Activated CD4-positive, alpha-beta T cell treated with anti-CD3 and anti-CD28 coated beads for 24 hours (primary cell): Measurements from ENCODE around the gene ARHGEF33.

Experiments
- DNase-seq, 2 donors: peaks; one replicate each; pipeline ENCODE4 v3.0.0-alpha.2; 2020; ENCODE audit warnings: low read depth in 2 of 2

ARHGEF33 gene

DNA sequence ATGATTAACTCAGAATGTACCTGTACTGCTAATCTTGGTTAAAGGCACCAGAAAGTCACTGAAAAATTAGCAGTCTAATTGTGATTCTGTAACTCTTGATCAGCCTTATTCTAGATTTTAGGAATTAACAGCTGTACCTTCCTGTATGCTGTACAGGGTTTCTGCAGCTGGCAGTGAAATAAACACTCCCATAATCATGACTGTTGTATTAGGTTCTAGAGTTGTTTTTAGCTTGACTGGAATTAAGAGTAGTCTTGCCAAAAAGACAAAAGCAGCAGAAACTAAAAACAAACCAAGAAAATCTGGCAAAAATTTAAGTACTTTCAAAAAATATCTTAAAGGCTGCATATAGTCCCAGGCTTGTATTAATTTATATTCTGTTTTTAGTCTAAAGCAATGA lies 127.7 kb downstream of the ARHGEF33 start:
- no peak for DNase-seq

GRCh38 chr2:39018638-39019037 lies 129.0 kb downstream of the ARHGEF33 start:
- no peak for DNase-seq

- DNase-seq, result no peak
Observed at GRCh38 chr2:39020383-39020782, 130.7 kb downstream of the ARHGEF33 start.

DNA sequence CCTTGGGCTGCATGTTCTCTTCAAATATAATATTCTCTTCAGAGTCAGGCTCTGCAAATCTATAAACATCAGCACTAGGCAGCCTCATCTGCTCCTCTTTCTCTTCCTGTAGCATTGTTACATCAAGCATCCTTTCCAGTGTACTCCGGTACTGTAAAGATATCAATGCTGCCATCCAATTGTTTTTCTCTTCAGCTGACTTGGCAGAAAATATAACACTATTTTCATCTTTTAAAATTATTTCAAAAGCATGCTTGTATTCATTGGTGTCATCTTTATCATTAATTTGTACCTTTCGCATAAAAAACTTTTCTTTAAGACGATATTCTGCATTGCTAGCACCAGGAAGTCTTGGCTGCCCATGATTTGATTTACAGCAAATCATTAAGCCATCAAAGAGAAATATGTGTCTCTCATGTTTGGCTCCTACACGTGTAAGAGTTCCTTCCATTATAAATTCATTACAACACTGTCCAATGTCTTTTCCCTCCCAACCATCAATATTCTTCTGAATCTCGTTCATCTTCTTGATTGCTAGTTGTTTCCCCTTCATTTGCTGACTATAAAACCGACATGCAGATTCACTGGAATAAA lies 133.1 kb downstream of the ARHGEF33 start:
- DNase-seq, result no peak

DNA sequence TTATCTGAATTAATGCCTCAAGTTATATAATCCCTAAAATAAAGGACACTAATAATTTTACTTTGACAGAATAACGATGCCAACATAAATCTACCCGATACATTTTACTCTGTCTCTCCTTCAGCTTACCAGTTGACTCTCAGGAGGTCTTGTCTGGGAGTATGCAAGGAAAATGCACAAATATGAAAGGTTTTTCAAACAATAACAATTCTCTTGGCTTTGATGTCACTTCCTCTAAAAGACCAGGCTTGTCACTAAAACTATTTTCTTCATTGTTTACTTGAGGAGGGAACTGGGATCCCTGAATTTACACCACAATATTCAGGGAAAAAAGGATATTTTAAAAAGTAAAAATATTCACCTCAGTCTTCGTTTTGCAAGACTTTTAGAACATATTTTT lies 134.0 kb downstream of the ARHGEF33 start:
- DNase-seq, result no peak

DNA sequence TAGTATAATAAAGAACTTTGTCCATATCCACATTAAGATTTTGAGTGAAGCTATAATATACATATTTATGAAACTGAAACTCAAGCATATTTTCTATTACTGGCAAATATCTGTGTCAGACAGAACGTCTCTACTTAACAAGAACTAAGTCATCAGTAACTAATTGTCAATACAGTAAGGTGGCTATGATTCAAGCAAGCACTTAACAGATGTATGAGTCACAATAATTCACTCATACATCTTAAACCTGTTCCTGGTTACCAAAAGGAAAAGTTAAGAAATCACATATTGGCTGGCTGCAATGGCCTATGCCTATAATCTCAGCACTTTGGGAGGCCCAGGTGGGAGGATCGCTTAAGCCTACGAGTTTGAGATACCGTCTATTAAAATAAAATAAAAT lies 135.2 kb downstream of the ARHGEF33 start:
- DNase-seq, result no peak
